Chondrocyte (in vitro differentiated cells): ENCODE results near the gene SEC31A. TPM values are rescaled to one million over a fixed set of nuclear protein-coding genes. Genes with fewer than 3 reads are reported as not detected.

ENCODE experiments used
- DNase-seq: peaks from one replicate; pipeline ENCODE4 v3.0.0; 2021; ENCODE audit warnings: mixed read lengths, low spot score
- H3K27ac Mint-ChIP-seq: one replicate; pipeline ENCODE4 v1.8.0; 2021; ENCODE audit warnings: mild to moderate bottlenecking, moderate library complexity, mixed read lengths; ENCODE audit not compliant: unreplicated experiment
- H3K27me3 Mint-ChIP-seq: 2 replicates; pipeline ENCODE4 v1.8.0; 2021; ENCODE audit warnings: low read depth, mixed read lengths
- H3K36me3 Mint-ChIP-seq: 2 replicates; pipeline ENCODE4 v1.8.0; 2021; ENCODE audit warnings: low read depth, mixed read lengths
- H3K4me1 Mint-ChIP-seq: 2 replicates; pipeline ENCODE4 v1.8.0; 2021; ENCODE audit warnings: low read depth, mild to moderate bottlenecking, mixed read lengths
- H3K4me3 Mint-ChIP-seq: one replicate; pipeline ENCODE4 v1.8.0; 2021; ENCODE audit warnings: mild to moderate bottlenecking, moderate library complexity, mixed read lengths; ENCODE audit not compliant: unreplicated experiment
- H3K9me3 Mint-ChIP-seq: 2 replicates; pipeline ENCODE4 v1.8.0; 2021; ENCODE audit warnings: low read depth, mixed read lengths
- total RNA-seq: library from RNA; stranded (reverse); gene quantifications from 3 replicates; pipeline ENCODE4 v1.2.1, GENCODE V29; 2021
- TF ChIP-seq, protein P1 (sequence below): fragments of 200-600 bp; sonication (generic); IDR thresholded peaks from 2 replicates; pipeline ENCODE4 v1.5.0; 2021; ENCODE audit warnings: antibody characterized with exemption, mild to moderate bottlenecking, moderate library complexity

The SEC31A gene
- total RNA-seq, 1 donor from 2014 or later, result 421 TPM

DNA sequence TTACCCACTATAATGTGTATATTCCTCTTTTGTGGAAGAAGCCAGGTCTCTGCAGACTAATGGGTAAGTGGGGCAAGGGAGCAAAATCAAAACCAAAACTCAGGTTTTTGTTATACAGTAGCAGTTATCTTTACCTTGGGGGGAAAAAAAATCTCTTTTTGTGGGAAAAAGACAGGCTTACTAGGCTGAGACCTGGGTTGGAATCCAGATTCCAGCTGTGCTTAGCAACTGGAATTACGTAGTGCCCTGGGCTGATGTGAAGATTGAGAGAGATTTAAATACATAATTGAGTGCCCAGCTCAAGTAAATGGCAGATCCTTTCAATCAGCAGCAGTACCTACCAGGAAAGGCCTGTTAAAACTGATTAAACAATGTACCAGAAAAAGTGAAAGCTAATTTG, 76.9 kb downstream of the SEC31A start:
- TF ChIP-seq, protein P1, sequence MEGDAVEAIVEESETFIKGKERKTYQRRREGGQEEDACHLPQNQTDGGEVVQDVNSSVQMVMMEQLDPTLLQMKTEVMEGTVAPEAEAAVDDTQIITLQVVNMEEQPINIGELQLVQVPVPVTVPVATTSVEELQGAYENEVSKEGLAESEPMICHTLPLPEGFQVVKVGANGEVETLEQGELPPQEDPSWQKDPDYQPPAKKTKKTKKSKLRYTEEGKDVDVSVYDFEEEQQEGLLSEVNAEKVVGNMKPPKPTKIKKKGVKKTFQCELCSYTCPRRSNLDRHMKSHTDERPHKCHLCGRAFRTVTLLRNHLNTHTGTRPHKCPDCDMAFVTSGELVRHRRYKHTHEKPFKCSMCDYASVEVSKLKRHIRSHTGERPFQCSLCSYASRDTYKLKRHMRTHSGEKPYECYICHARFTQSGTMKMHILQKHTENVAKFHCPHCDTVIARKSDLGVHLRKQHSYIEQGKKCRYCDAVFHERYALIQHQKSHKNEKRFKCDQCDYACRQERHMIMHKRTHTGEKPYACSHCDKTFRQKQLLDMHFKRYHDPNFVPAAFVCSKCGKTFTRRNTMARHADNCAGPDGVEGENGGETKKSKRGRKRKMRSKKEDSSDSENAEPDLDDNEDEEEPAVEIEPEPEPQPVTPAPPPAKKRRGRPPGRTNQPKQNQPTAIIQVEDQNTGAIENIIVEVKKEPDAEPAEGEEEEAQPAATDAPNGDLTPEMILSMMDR, result no peak
- no peaks in the 10 kb centered on the region for H3K27me3 Mint-ChIP-seq
- no peak overlapping the region for H3K4me3 Mint-ChIP-seq
- H3K36me3 Mint-ChIP-seq, result peaks cover 19% of the 10 kb centered on the region
- peaks cover 14% of the 10 kb centered on the region for H3K4me1 Mint-ChIP-seq
- H3K27ac Mint-ChIP-seq, result no peak overlapping the region
- no peak for DNase-seq
- no peaks in the 10 kb centered on the region for H3K9me3 Mint-ChIP-seq

DNA sequence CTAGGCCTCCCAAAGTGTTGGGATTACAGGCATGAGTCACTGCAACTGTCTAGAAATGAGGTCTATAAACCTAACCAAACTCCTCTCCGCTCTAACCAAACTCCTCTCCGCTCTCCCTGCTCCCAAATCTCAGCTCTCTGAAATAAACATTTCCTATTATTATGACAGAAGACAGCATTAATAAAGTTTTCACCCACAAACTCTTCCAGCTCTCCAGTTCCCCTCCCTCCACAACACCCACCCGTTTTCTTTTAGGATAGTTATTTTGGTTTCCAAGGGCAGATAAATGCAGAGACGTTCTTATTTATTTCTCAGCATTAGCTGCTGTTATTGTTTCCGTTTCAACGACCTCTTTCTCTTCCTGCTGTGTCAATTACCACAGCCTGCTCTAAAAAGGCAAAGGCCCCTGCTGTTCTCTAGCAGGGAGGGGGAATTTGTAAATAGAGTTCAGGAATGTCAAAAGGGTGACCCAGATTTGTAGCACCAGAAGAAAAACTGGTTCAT, 79.1 kb downstream of the SEC31A start:
- TF ChIP-seq, protein P1, result no peak
- Mint-ChIP-seq H3K4me3 (no peak overlapping the region), H3K27me3 (no peaks in the 10 kb centered on the region), H3K27ac (peak overlapping the region; percentile 1), H3K4me1 (peaks cover 17% of the 10 kb centered on the region), H3K36me3 (peaks cover 2% of the 10 kb centered on the region), H3K9me3 (peaks cover 2% of the 10 kb centered on the region)
- no peak for DNase-seq

DNA sequence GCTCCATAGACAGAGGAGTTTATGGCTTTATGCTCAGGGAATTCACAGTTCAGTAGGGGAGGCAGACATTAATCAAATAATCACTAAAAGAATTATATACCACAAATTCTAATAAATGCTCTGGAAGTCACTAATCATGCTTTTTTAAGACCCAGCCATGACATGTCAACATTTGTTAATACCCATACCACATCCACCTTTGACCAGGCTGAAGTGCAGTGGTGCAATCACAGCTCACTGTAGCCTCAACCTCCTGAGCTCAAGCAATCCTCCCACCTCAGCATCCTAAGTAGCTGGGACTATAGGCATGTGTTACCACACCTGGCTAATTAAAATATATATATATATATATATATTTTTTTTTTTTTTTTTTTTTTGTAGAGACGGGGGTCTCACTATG, 79.6 kb downstream of the SEC31A start:
- no peak overlapping the region for H3K4me3 Mint-ChIP-seq
- peaks cover 17% of the 10 kb centered on the region for H3K4me1 Mint-ChIP-seq
- TF ChIP-seq, protein P1, result no peak
- DNase-seq, result no peak
- H3K9me3 Mint-ChIP-seq, result peaks cover 2% of the 10 kb centered on the region
- H3K36me3 Mint-ChIP-seq, result no peaks in the 10 kb centered on the region
- H3K27me3 Mint-ChIP-seq, result no peaks in the 10 kb centered on the region
- no peak overlapping the region for H3K27ac Mint-ChIP-seq

- no peak overlapping the region for H3K4me3 Mint-ChIP-seq
- DNase-seq, result no peak
- H3K27ac Mint-ChIP-seq, result no peak overlapping the region
- H3K27me3 Mint-ChIP-seq, result no peaks in the 10 kb centered on the region
- TF ChIP-seq, protein P1, result no peak
- peaks cover 17% of the 10 kb centered on the region for H3K4me1 Mint-ChIP-seq
- H3K36me3 Mint-ChIP-seq, result no peaks in the 10 kb centered on the region
- H3K9me3 Mint-ChIP-seq, result peaks cover 2% of the 10 kb centered on the region
Measured at GRCh38 chr4:82810176-82810575, 80.8 kb downstream of the SEC31A start.

DNA sequence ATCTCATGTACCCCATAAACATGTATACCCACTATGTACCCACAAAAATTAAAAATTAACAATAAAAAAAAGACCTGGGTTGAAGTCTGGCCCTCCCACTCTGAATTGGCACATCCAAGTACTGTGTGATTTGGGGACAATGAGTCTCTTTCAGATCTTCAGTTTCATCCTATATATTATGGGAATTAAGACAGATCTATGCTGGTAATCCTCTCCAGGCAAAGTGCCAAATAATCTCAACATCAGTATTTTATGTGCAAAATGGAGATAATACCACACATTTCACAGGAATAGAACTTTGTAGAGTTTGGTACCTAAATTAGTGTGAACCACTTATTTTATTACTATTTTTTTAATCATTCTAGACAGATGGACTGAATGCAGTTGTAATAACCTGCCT, 81.3 kb downstream of the SEC31A start:
- no peaks in the 10 kb centered on the region for H3K27me3 Mint-ChIP-seq
- no peak for DNase-seq
- TF ChIP-seq, protein P1, result no peak
- no peak overlapping the region for H3K4me3 Mint-ChIP-seq
- peaks cover 2% of the 10 kb centered on the region for H3K9me3 Mint-ChIP-seq
- no peak overlapping the region for H3K27ac Mint-ChIP-seq
- H3K4me1 Mint-ChIP-seq, result peaks cover 17% of the 10 kb centered on the region
- no peaks in the 10 kb centered on the region for H3K36me3 Mint-ChIP-seq
